ENCODE measurements around the gene KLK13.

KLK13 gene

GRCh38 chr19:51044327-51044726, 20.6 kb downstream of the KLK13 start:
- DNase-seq (ENCODE audit: extremely low read depth, low read depth), result no peak
- TF ChIP-seq CTCF (IDR thresholded peaks at IDR 0.05; ENCODE audit: low read depth, low read length, missing control alignments), result no peak
- no peak overlapping the region for H3K4me3 ChIP-seq (replicated peaks; ENCODE audit: low read depth, low read length)

- no peak for TF ChIP-seq CTCF (IDR thresholded peaks at IDR 0.05; ENCODE audit: low read depth, low read length, missing control alignments)
- no peak overlapping the region for H3K4me3 ChIP-seq (replicated peaks; ENCODE audit: low read depth, low read length)
- no peak for DNase-seq (ENCODE audit: extremely low read depth, low read depth)
These were observed 21.4 kb downstream of the KLK13 start for GRCh38 chr19:51043497-51043896.

- no peak for TF ChIP-seq CTCF (IDR thresholded peaks at IDR 0.05; ENCODE audit: low read depth, low read length, missing control alignments)
- no peak overlapping the region for H3K4me3 ChIP-seq (replicated peaks; ENCODE audit: low read depth, low read length)
- no peak for DNase-seq (ENCODE audit: extremely low read depth, low read depth)
These were observed 24.7 kb downstream of the KLK13 start for GRCh38 chr19:51040151-51040550.

GRCh38 chr19:51036519-51036918, 28.4 kb downstream of the KLK13 start:
- no peak for DNase-seq (ENCODE audit: extremely low read depth, low read depth)
- no peak overlapping the region for H3K4me3 ChIP-seq (replicated peaks; ENCODE audit: low read depth, low read length)
- TF ChIP-seq CTCF (IDR thresholded peaks at IDR 0.05; ENCODE audit: low read depth, low read length, missing control alignments), result no peak

GRCh38 chr19:51034704-51035103, 30.2 kb downstream of the KLK13 start, which contains the start of gene KLK12:
KLK12 (minus strand) TSS chr19:51035002; CDS start chr19:51034621, 381 bp downstream.
- no peak for TF ChIP-seq CTCF (IDR thresholded peaks at IDR 0.05; ENCODE audit: low read depth, low read length, missing control alignments)
- H3K4me3 ChIP-seq (replicated peaks; ENCODE audit: low read depth, low read length), result no peak within 1 kb of the TSS
- no peak for DNase-seq (ENCODE audit: extremely low read depth, low read depth)

GRCh38 chr19:51031880-51032225, 33.0 kb downstream of the KLK13 start:
- TF ChIP-seq CTCF (IDR thresholded peaks at IDR 0.05; ENCODE audit: low read depth, low read length, missing control alignments), result no peak
- DNase-seq (ENCODE audit: extremely low read depth, low read depth), result no peak
- no peak overlapping the region for H3K4me3 ChIP-seq (replicated peaks; ENCODE audit: low read depth, low read length)

- no peak for DNase-seq (ENCODE audit: extremely low read depth, low read depth)
- TF ChIP-seq CTCF (IDR thresholded peaks at IDR 0.05; ENCODE audit: low read depth, low read length, missing control alignments), result no peak
- no peak overlapping the region for H3K4me3 ChIP-seq (replicated peaks; ENCODE audit: low read depth, low read length)
These were observed 33.5 kb downstream of the KLK13 start for GRCh38 chr19:51031220-51031879.
